ENCODE measurements around the gene MAPK8. TPM values are rescaled to one million over a fixed set of nuclear protein-coding genes. Genes with fewer than 3 reads are reported as not detected.

The MAPK8 gene
- polyA plus RNA-seq, 2 of the 4 experiments (the other 2 are of a cell fraction), result 29.6 to 71.4 TPM

DNA sequence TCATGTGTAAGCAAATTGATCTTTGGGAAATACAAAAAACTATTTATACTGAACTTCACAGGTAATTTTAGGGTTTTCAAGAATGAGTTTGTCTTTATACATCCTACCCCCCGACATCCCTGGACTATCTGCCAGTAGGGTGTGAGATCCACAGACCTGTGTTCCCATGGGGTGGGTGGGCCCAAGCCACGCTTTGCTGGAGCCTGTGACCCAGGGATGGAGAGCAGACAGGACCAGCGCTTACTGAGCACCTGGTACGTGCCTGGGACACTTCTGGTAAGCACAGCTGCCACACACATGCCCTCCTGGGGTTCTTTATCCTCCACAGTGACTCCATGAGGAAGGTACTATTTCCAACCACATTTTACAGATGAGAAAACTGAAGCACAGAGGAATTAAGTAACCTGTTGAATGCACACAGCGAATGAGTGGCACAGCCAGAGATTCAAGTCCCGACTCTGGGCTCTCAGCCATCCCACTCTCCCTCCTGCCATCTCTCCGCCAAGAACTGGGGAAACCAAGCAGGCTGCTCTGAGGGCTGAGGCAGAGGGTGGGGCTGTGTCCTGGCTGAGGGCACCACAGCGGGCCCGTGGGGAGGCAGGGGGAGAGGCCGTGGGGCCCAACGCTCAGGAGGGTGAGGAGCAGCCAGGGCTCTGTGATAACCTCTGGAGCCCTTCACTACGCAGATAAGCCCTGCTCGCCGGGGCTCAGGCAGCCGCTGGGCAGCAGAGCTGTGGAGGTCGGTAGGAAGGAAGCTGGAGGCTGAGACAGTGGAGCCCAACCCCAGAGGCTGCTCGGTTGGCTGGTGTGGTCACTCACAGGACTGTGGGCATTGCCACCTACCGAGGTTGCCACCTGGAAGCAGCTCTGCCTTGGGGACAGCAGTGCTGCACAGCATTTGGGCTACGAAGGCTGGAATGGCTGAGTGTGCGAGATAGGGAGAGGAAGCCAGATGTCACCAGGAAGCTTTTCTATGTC is 174.2 kb downstream of the MAPK8 start:
- Histone ChIP-seq H3K9me3 (no peaks in the 10 kb centered on the region), H3K27ac (no peak overlapping the region), H3K4me3 (no peak overlapping the region), H3K4me2 (no peak overlapping the region), H3K4me1 (no peaks in the 10 kb centered on the region)
- DNase-seq (ENCODE audit: low read depth in 1 of 2, low spot score in 1 of 2), result no peak
- ChIA-PET CTCF (interaction anchor here (0.6 to 0.8 kb wide), 2 partner anchors 8 to 117 kb away, joined by 3 read pairs; no protein-coding TSS in a partner anchor), POLR2A (no interaction called here)
- FAIRE-seq, result no peak
- no peak for ATAC-seq
- TF ChIP-seq BHLHE40 (IDR thresholded peaks at IDR 0.05; ENCODE audit: low read depth, low read length) (no peak), MYC (IDR thresholded peaks at IDR 0.05; ENCODE audit: borderline replicate concordance, low read length) (no peak), HOXA7 (CRISPR knock-in tag; IDR thresholded peaks at IDR 0.05) (no peak), FOXS1 (CRISPR knock-in tag; IDR thresholded peaks at IDR 0.05) (no peak), TFCP2L1 (CRISPR knock-in tag; IDR thresholded peaks at IDR 0.05) (no peak), HEYL (CRISPR knock-in tag; IDR thresholded peaks at IDR 0.05) (no peak), RAD21 (conservative IDR thresholded peaks at IDR 0.05 in 1 of 2, IDR thresholded peaks at IDR 0.05 in 1 of 2) (no peak), RFX5 (IDR thresholded peaks at IDR 0.05) (no peak), MAFK (IDR thresholded peaks at IDR 0.05; ENCODE audit: partially characterized antibody) (no peak), TP53 (CRISPR knock-in tag; IDR thresholded peaks at IDR 0.05) (no peak), EP300 (IDR thresholded peaks at IDR 0.05) (no peak), RCOR1 (IDR thresholded peaks at IDR 0.05; ENCODE audit: low read depth, low read length) (no peak), KDM5A (IDR thresholded peaks at IDR 0.05) (no peak), HDAC2 (IDR thresholded peaks at IDR 0.05) (no peak)
- TF ChIP-seq, protein P1, sequence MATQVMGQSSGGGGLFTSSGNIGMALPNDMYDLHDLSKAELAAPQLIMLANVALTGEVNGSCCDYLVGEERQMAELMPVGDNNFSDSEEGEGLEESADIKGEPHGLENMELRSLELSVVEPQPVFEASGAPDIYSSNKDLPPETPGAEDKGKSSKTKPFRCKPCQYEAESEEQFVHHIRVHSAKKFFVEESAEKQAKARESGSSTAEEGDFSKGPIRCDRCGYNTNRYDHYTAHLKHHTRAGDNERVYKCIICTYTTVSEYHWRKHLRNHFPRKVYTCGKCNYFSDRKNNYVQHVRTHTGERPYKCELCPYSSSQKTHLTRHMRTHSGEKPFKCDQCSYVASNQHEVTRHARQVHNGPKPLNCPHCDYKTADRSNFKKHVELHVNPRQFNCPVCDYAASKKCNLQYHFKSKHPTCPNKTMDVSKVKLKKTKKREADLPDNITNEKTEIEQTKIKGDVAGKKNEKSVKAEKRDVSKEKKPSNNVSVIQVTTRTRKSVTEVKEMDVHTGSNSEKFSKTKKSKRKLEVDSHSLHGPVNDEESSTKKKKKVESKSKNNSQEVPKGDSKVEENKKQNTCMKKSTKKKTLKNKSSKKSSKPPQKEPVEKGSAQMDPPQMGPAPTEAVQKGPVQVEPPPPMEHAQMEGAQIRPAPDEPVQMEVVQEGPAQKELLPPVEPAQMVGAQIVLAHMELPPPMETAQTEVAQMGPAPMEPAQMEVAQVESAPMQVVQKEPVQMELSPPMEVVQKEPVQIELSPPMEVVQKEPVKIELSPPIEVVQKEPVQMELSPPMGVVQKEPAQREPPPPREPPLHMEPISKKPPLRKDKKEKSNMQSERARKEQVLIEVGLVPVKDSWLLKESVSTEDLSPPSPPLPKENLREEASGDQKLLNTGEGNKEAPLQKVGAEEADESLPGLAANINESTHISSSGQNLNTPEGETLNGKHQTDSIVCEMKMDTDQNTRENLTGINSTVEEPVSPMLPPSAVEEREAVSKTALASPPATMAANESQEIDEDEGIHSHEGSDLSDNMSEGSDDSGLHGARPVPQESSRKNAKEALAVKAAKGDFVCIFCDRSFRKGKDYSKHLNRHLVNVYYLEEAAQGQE (IDR thresholded peaks at IDR 0.05), result no peak
- TF ChIP-seq, protein P2, sequence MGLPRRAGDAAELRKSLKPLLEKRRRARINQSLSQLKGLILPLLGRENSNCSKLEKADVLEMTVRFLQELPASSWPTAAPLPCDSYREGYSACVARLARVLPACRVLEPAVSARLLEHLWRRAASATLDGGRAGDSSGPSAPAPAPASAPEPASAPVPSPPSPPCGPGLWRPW (IDR thresholded peaks at IDR 0.05), result no peak
- TF ChIP-seq, protein P3, sequence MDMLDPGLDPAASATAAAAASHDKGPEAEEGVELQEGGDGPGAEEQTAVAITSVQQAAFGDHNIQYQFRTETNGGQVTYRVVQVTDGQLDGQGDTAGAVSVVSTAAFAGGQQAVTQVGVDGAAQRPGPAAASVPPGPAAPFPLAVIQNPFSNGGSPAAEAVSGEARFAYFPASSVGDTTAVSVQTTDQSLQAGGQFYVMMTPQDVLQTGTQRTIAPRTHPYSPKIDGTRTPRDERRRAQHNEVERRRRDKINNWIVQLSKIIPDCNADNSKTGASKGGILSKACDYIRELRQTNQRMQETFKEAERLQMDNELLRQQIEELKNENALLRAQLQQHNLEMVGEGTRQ (IDR thresholded peaks at IDR 0.05), result no peak
- WGBS (ENCODE audit: missing lambda C conversion rate), result 85% methylated on average over 14 of the region's 20 CpGs

DNA sequence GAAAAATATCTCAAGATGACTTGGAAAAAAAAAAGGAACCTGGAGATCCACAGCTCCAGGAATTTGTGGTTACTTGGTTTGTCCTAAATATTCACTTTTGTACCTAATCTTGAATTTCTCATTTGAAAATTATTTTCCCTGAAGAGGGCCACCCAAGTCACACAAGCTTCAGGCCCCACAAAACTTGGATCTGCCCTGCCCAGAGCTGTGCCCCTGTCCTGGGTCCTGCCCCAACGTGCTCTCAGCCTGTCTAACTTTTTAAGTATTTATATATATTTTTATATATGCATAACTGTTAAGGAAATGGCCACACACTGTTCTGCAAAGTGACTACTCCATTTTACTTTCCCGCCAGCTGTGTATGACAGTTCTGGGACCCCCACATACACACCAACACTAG is 174.9 kb downstream of the MAPK8 start:
- H3K27ac ChIP-seq, result no peak overlapping the region
- H3K4me2 ChIP-seq, result no peak overlapping the region
- ChIA-PET CTCF (interaction anchor here (0.6 to 0.8 kb wide), 2 partner anchors 8 to 118 kb away, joined by 3 read pairs; no protein-coding TSS in a partner anchor), POLR2A (no interaction called here)
- ATAC-seq (no peak), DNase-seq (ENCODE audit: low read depth in 1 of 2, low spot score in 1 of 2) (no peak), FAIRE-seq (no peak)
- WGBS (ENCODE audit: missing lambda C conversion rate), result 89% methylated on average over 2 of the region's 2 CpGs
- H3K4me1 ChIP-seq, result no peaks in the 10 kb centered on the region
- H3K9me3 ChIP-seq, result no peaks in the 10 kb centered on the region
- no peak overlapping the region for H3K4me3 ChIP-seq
- TF ChIP-seq RCOR1 (IDR thresholded peaks at IDR 0.05; ENCODE audit: low read depth, low read length), result no peak
- TF ChIP-seq EHMT2 (IDR thresholded peaks at IDR 0.05; ENCODE audit: low read depth), result no peak
- no peak for TF ChIP-seq KDM1A (IDR thresholded peaks at IDR 0.05; ENCODE audit: low read depth)
- TF ChIP-seq EHF (CRISPR knock-in tag; IDR thresholded peaks at IDR 0.05), result no peak
- no peak for TF ChIP-seq HEYL (CRISPR knock-in tag; IDR thresholded peaks at IDR 0.05)
- TF ChIP-seq JUN (IDR thresholded peaks at IDR 0.05), result no peak
- no peak for TF ChIP-seq NFE2L2 (conservative IDR thresholded peaks at IDR 0.05; ENCODE audit: low read length)
- no peak for TF ChIP-seq POLR2AphosphoS2 (conservative IDR thresholded peaks at IDR 0.05; ENCODE audit: low read length)
- no peak for TF ChIP-seq NPAS2 (CRISPR knock-in tag; IDR thresholded peaks at IDR 0.05; ENCODE audit: borderline replicate concordance)
- TF ChIP-seq KDM5A (IDR thresholded peaks at IDR 0.05), result no peak
- TF ChIP-seq, protein P4, sequence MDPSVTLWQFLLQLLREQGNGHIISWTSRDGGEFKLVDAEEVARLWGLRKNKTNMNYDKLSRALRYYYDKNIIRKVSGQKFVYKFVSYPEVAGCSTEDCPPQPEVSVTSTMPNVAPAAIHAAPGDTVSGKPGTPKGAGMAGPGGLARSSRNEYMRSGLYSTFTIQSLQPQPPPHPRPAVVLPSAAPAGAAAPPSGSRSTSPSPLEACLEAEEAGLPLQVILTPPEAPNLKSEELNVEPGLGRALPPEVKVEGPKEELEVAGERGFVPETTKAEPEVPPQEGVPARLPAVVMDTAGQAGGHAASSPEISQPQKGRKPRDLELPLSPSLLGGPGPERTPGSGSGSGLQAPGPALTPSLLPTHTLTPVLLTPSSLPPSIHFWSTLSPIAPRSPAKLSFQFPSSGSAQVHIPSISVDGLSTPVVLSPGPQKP (IDR thresholded peaks at IDR 0.05; ENCODE audit: low read depth, low read length), result no peak
- TF ChIP-seq BHLHE40 (IDR thresholded peaks at IDR 0.05; ENCODE audit: low read depth, low read length), result no peak

Measured in A549 (cell line).